Endodermal cell (in vitro differentiated cells): Measurements from ENCODE around the gene SNW1. TPM values are rescaled to one million over a fixed set of nuclear protein-coding genes. Genes with fewer than 3 reads are reported as not detected.

Experiments used
- DNase-seq: peaks from one replicate; pipeline ENCODE4 v3.0.0-alpha.2; 2017
- H3K27ac ChIP-seq: 2 replicates; pipeline ENCODE4 v1.5.1; 2013; ENCODE audit warnings: mild to moderate bottlenecking, low read depth, low read length, moderate library complexity
- H3K27me3 ChIP-seq: 2 replicates; pipeline ENCODE4 v1.6.1; 2013; ENCODE audit warnings: mild to moderate bottlenecking, low read length, moderate library complexity; ENCODE audit not compliant: insufficient read depth, control insufficient read depth, poor library complexity, severe bottlenecking
- H3K36me3 ChIP-seq: 2 replicates; pipeline ENCODE4 v1.7.0; 2013; ENCODE audit warnings: mild to moderate bottlenecking, low read length, moderate library complexity; ENCODE audit not compliant: control insufficient read depth, insufficient read depth
- H3K4me1 ChIP-seq: one replicate; pipeline ENCODE4 v1.7.0; 2013; ENCODE audit warnings: low read length; ENCODE audit not compliant: control insufficient read depth, insufficient read depth
- H3K4me3 ChIP-seq: 2 replicates; pipeline ENCODE4 v1.5.1; 2013; ENCODE audit warnings: mild to moderate bottlenecking, low read length, moderate library complexity
- H3K9ac ChIP-seq: 2 replicates; pipeline ENCODE4 v1.6.1; 2013; ENCODE audit warnings: mild to moderate bottlenecking, low read length, moderate library complexity; ENCODE audit not compliant: poor library complexity, severe bottlenecking; ENCODE audit errors: extremely low read depth
- H3K9me3 ChIP-seq: 2 replicates; pipeline ENCODE4 v1.6.1; 2013; ENCODE audit warnings: mild to moderate bottlenecking, low read length, moderate library complexity; ENCODE audit not compliant: control insufficient read depth
- H3K27ac Mint-ChIP-seq: 2 replicates; pipeline ENCODE4 v1.8.0; 2020; ENCODE audit warnings: mixed read lengths
- H3K27me3 Mint-ChIP-seq: 2 replicates; pipeline ENCODE4 v1.8.0; 2021; ENCODE audit warnings: mild to moderate bottlenecking, mixed read lengths; ENCODE audit not compliant: insufficient read depth
- H3K36me3 Mint-ChIP-seq: 2 replicates; pipeline ENCODE4 v1.8.0; 2020; ENCODE audit warnings: low read depth, mixed read lengths
- H3K4me1 Mint-ChIP-seq: 2 replicates; pipeline ENCODE4 v1.8.0; 2020; ENCODE audit warnings: mixed read lengths
- H3K4me3 Mint-ChIP-seq: 2 replicates; pipeline ENCODE4 v1.8.0; 2020; ENCODE audit warnings: mild to moderate bottlenecking, moderate library complexity, mixed read lengths
- H3K9me3 Mint-ChIP-seq: 2 replicates; pipeline ENCODE4 v1.8.0; 2020; ENCODE audit warnings: mild to moderate bottlenecking, mixed read lengths
- CTCF ChIP-seq: fragments of 200-600 bp; sonication (generic); conservative IDR thresholded peaks from 2 replicates; pipeline ENCODE4 v1.5.0; 2021; ENCODE audit warnings: antibody characterized with exemption, mild to moderate bottlenecking
- WGBS, 2 experiments: methylation state at CpG; one replicate each; pipeline versions ENCODE4 v1.1.5 to v1.1.7; 2013; ENCODE audit warnings: missing lambda C conversion rate in 2 of 2, mixed read lengths in 1 of 2; ENCODE audit not compliant: insufficient coverage in 1 of 2, insufficient read length in 1 of 2; 5-methylcytosine and 5-hydroxymethylcytosine counted together
- total RNA-seq, 2 donors: library from RNA; stranded (reverse); fragmentation: NEBNext Ultra II Directional in 1 of 2; extraction: Animal tissue kit (Norgen Biotek cat#: 25700) in 1 of 2; gene quantifications; 2 replicates in 1 of 2; 3 replicates in 1 of 2; pipeline ENCODE4 v1.2.1, GENCODE V29; 2021

The SNW1 gene
- total RNA-seq, 2 donors from 2014 or later: 60.8 to 87.8 TPM

GRCh38 chr14:77682158-77682553, 78.8 kb downstream of the SNW1 start:
- Histone ChIP-seq H3K36me3 (peaks cover 40% of the 10 kb centered on the region), H3K27me3 (no peaks in the 10 kb centered on the region), H3K4me3 (no peak overlapping the region), H3K9ac (no peak overlapping the region), H3K4me1 (no peaks in the 10 kb centered on the region), H3K9me3 (no peaks in the 10 kb centered on the region), H3K27ac (no peak overlapping the region)
- H3K4me3 Mint-ChIP-seq: no peak overlapping the region
- WGBS, 2 experiments: 100% methylated on average over 1 of the region's 1 CpG; no CpG with 5 or more reads in 1 of the 2 experiments
- no peak overlapping the region for H3K27ac Mint-ChIP-seq
- no peaks in the 10 kb centered on the region for H3K27me3 Mint-ChIP-seq
- TF ChIP-seq CTCF: no peak
- no peaks in the 10 kb centered on the region for H3K4me1 Mint-ChIP-seq
- no peaks in the 10 kb centered on the region for H3K9me3 Mint-ChIP-seq
- H3K36me3 Mint-ChIP-seq: peaks cover 52% of the 10 kb centered on the region
- no peak for DNase-seq

GRCh38 chr14:77681196-77682157, 79.5 kb downstream of the SNW1 start:
- Histone ChIP-seq H3K9ac (no peak overlapping the region), H3K4me1 (no peaks in the 10 kb centered on the region), H3K36me3 (peaks cover 41% of the 10 kb centered on the region), H3K27me3 (no peaks in the 10 kb centered on the region), H3K9me3 (no peaks in the 10 kb centered on the region), H3K27ac (no peak overlapping the region), H3K4me3 (no peak overlapping the region)
- Mint-ChIP-seq H3K9me3 (no peaks in the 10 kb centered on the region), H3K36me3 (peaks cover 48% of the 10 kb centered on the region), H3K27me3 (no peaks in the 10 kb centered on the region), H3K27ac (no peak overlapping the region), H3K4me1 (no peaks in the 10 kb centered on the region), H3K4me3 (no peak overlapping the region)
- WGBS, 2 experiments: 94 to 100% methylated on average over 6 to 7 of the region's 7 CpGs
- TF ChIP-seq CTCF: no peak
- DNase-seq: no peak

GRCh38 chr14:77674931-77675330, 86.0 kb downstream of the SNW1 start:
- Mint-ChIP-seq H3K27ac (no peak overlapping the region), H3K4me3 (no peak overlapping the region), H3K9me3 (no peaks in the 10 kb centered on the region), H3K36me3 (peaks cover 51% of the 10 kb centered on the region), H3K4me1 (no peaks in the 10 kb centered on the region), H3K27me3 (no peaks in the 10 kb centered on the region)
- DNase-seq: no peak
- WGBS, 2 experiments: 90 to 100% methylated on average over 2 to 8 of the region's 8 CpGs
- TF ChIP-seq CTCF: no peak
- no peaks in the 10 kb centered on the region for H3K4me1 ChIP-seq
- H3K4me3 ChIP-seq: no peak overlapping the region
- H3K27me3 ChIP-seq: no peaks in the 10 kb centered on the region
- peaks cover 51% of the 10 kb centered on the region for H3K36me3 ChIP-seq
- H3K9me3 ChIP-seq: no peaks in the 10 kb centered on the region
- no peak overlapping the region for H3K27ac ChIP-seq
- no peak overlapping the region for H3K9ac ChIP-seq
